ENCODE data around the gene MYO9A.

- no peak for TF ChIP-seq CTCF (conservative IDR thresholded peaks at IDR 0.05)
- TF ChIP-seq ZFX (IDR thresholded peaks at IDR 0.05) = no peak
Observed at GRCh38 chr15:72013703-72014102, 104.2 kb downstream of the MYO9A start.
